Skeletal muscle cell (primary cell): ENCODE results near the gene GSDME.

Experiments
- DNase-seq: peaks from one replicate; pipeline ENCODE4 v3.0.0-alpha.2; 2010; ENCODE audit warnings: low read depth
- H3K4me3 ChIP-seq: 2 replicates; pipeline ENCODE4 v1.5.1; 2011; ENCODE audit warnings: low read depth, mild to moderate bottlenecking, control low read depth, low read length, moderate library complexity

The GSDME gene

GRCh38 chr7:24668927-24669635, 88.2 kb downstream of the GSDME start:
- H3K4me3 ChIP-seq: no peak overlapping the region
- peak; percentile 16 for DNase-seq

GRCh38 chr7:24665564-24666294, 91.5 kb downstream of the GSDME start:
- no peak overlapping the region for H3K4me3 ChIP-seq
- peak; percentile 9 for DNase-seq

GRCh38 chr7:24660546-24660945, 96.7 kb downstream of the GSDME start:
- peak; percentile 74 for DNase-seq
- H3K4me3 ChIP-seq: no peak overlapping the region

- DNase-seq: no peak
- H3K4me3 ChIP-seq: no peak overlapping the region
These were observed 97.8 kb downstream of the GSDME start for GRCh38 chr7:24659505-24659904.

GRCh38 chr7:24657980-24658379, 99.3 kb downstream of the GSDME start:
- H3K4me3 ChIP-seq: no peak overlapping the region
- DNase-seq: no peak

GRCh38 chr7:24656608-24657007, 100.7 kb downstream of the GSDME start:
- H3K4me3 ChIP-seq: no peak overlapping the region
- DNase-seq: no peak

- no peak for DNase-seq
- no peak overlapping the region for H3K4me3 ChIP-seq
These were observed 103.0 kb downstream of the GSDME start for GRCh38 chr7:24654305-24654704.

- no peak overlapping the region for H3K4me3 ChIP-seq
- DNase-seq: no peak
These were observed 103.8 kb downstream of the GSDME start for GRCh38 chr7:24653316-24654085.

GRCh38 chr7:24652251-24652939, 104.9 kb downstream of the GSDME start:
- no peak for DNase-seq
- no peak overlapping the region for H3K4me3 ChIP-seq
